Stimulated activated CD8-positive, alpha-beta memory T cell treated with anti-CD3 and anti-CD28 coated beads, Interleukin-15, amount 100 ng/mL, for 24 hours (primary cell): ENCODE data around the gene GRK6.

Experiments used
- DNase-seq: peaks from one replicate; pipeline ENCODE4 v3.0.0-alpha.2; 2020; ENCODE audit warnings: low read depth

The GRK6 gene

DNA sequence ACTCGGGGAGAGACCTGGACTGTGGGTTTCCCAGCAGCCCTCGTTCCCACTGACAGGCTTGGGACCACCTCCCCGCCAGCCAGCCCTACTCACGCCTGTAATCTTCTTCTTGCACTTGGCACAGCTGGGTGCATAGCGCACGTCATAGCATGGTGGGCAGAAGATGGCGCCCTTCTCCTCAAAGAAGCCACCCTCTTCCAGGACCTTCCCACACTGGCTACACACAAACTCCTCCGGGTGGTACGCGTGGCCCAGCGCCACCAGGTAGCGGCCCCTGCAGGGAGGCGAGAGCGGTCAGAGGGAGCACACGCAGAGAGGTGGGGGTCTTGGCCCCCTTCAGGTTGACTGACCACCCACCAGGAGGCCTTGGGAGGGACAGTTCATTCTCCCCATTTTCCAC lies 61.5 kb downstream of the GRK6 start:
- no peak for DNase-seq

DNA sequence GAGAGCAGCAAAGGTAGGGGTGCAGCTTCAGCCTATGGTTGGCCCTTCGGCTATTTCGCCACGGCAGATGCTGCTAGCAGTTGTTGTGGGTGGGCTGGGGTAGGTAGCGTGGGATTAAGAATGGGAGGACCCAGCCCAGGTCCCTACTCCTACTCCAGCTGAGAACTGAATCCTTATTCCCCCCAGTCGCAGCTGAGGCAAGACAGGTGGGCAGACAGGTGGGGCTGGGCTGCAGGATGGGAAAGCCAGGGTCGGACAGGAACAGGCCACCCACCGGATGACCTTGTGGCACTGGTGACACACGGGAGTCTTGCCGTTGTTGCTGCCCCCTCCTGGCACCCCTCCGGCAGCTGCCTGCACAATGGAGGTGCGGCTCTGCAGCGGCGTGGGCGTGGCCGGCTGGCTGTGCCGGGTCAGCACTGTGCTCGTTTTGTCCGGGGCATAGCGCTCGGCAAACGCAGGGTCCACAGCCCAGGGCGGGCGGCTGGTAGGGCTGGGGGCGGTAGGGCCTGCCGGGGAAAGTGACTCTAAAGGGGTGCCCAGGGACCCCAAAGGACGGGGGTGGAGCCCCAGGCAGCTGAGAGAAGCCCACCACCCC lies 62.7 kb downstream of the GRK6 start:
- DNase-seq: no peak

DNA sequence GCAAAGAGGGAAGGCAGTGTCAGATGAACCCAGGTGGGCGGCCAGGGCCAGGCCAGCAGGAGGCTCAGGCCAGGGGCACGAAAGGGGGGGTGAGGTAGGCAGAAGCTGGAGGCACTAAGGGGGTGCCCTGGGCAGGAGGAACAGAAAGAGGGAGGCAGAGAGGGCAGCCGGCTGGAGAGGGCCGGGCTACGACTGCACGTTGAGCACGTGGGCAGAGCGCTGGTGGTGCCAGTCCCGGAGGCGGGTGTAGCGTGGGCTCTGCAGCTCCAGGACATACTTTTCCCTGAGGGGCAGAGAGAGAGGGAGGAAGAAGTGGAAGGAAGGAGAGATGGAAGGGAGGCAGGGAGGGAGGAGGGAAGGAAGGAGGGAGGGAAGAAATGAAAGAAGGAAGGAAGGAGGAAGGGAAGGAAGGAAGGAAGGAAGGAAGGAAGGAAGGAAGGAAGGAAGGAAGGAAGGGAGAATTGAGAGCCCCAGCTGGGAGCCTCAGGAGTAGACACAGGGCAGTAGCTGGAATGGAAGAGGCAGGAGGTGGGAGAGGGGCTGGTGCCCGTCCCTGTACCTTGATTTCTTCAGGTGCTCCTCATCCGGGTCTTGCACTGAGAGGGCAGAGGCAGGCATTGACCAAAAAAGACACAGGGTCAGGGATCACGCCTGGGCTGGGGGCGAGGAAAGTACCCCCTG lies 64.0 kb downstream of the GRK6 start:
- DNase-seq: no peak

DNA sequence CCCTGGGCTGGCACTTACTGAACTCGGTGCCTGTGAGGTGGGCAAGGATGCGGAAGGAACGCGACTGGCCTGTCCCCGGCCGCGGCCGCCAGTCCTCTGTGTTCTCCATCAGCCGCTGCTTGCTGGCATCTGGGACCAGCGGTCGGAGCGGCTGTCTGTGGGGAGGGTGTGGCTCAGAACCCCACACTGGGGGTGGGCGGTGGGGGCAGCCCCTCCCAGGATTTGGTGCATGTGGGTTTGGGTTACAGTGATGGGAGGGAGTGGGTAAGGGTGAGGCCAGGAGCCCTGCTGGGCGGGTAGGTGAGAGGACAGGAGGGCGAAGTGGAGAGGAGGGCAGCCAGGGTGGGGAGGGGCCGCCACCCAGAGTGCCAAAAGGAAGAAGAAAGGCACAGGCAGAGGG lies 64.5 kb downstream of the GRK6 start:
- DNase-seq: no peak

DNA sequence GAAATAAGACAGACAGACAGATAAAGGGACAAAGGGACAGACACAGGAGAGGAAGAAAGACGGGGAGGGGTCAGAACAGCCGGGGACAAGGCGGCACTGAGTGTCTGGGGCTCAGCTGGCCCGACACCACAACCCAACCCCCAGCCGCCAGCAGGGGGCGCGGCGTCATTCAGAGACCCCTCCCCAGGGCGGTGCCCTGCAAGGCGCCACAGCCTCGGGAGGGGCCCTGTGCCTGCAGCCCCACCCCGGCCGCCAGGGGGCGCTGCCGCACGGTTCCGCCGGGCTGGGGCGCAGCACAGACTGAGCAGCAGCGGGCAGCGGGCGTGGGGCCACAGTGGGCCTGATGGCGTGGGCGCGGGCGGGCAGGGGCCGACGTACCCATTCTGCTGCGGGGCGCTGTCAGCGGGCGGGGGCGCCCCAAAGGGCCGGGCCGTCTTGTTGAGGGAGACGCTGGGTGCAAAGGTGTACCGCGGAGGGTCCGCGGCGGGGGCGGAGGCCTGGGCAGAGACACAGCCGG lies 65.0 kb downstream of the GRK6 start:
- no peak for DNase-seq

DNA sequence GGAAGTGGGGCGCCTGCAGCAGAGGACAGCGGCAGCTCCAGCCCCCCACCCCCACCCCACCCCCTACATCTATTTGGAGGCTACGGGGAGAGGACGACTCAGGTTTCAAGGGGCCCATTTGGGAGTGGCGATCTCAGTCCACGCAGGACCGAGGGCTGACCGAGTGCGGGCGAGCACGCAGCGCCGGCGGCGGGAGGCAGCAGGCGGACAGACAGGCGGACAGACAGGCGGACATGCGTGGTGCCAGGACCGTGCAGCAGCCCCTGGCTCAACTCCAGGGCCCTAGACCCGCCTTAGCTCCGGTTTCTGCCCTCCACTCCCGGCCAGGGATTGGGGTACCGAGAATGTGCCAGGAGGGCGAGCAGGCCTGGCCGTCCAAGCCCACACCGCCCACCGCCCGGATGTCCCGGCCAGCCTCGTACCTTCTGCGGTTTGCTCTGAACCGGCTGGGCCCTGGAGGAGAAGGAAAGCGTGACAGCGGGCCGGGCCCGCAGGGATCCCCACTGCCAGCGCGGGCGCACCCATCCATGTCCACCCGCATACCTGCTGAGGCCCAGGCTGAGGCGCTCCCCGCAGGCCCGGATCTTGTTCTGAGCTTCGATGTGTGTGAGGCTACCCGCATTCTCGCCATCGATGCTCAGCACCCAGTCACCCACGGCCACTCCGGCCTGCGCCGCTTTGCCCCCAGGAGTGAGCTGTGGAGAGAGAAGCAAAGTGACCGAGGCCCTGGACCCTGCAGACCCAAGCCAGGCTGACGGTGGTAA lies 65.7 kb downstream of the GRK6 start:
- DNase-seq: no peak
